Measurements from ENCODE around the gene ZIC1. TPM values are rescaled to one million over a fixed set of nuclear protein-coding genes. Genes with fewer than 3 reads are reported as not detected.

Gene ZIC1
- total and polyA plus RNA-seq, 2 donors (not counting 1 experiment from before 2014, with no cell fraction given): not detected

DNA sequence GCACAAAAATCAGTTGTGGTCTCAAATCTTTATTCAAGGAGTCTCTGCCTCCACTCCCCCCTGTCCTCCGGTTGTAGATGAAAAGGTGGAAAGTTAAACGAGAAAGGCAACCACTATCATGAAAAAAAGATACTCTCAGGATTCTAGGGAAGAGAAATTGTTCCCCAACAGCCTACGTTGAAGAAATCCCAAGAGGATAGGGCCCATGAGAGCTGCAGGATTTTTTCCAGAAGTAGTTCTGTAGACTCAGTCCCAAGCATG lies 14.3 kb downstream of the ZIC1 start:
- no peak for TF ChIP-seq CTCF (IDR thresholded peaks at IDR 0.05)
- TF ChIP-seq EZH2 (IDR thresholded peaks at IDR 0.05; ENCODE audit: borderline replicate concordance, insufficient read depth, low read depth, low read length, poor library complexity, severe bottlenecking): no peak
- H4K20me1 ChIP-seq (ENCODE audit: control insufficient read depth, insufficient read depth, low read length, poor library complexity, severe bottlenecking): no peaks in the 10 kb centered on the region
- Mint-ChIP-seq H3K27ac (no peak overlapping the region), H3K27me3 (peaks cover 56% of the 10 kb centered on the region), H3K4me1 (peaks cover 4% of the 10 kb centered on the region), H3K9me3 (ENCODE audit: insufficient read depth) (peaks cover 2% of the 10 kb centered on the region), H3K4me3 (no peak overlapping the region)
- H2AFZ ChIP-seq (ENCODE audit: insufficient read depth, low read depth, low read length, poor library complexity, severe bottlenecking): no peak overlapping the region
- DNase-seq: no peak
- no peaks in the 10 kb centered on the region for H3K79me2 ChIP-seq (ENCODE audit: control insufficient read depth, insufficient read depth, low read length)
- ChIA-PET POLR2A (no interaction called here), CTCF (no interaction called here)
- peaks cover 5 to 7% of the 10 kb centered on the region in 2 donors for H3K4me1 ChIP-seq (ENCODE audit: control insufficient read depth in 2 of 2, insufficient read depth in 2 of 2, low read length in 2 of 2)
- WGBS (ENCODE audit: insufficient coverage): 8% methylated on average over 1 of the region's 3 CpGs
- H3K4me3 ChIP-seq (ENCODE audit: control extremely low read depth in 1 of 5, extremely low read depth in 1 of 5, insufficient read depth in 1 of 5, low read depth in 2 of 5, low read length in 4 of 5): no peak overlapping the region
- H3K9me3 ChIP-seq (ENCODE audit: control extremely low read depth in 1 of 3, control insufficient read depth in 2 of 3, insufficient read depth in 1 of 3, low read length in 2 of 3): peaks cover 0 to 45% (median 0%) of the 10 kb centered on the region in 3 donors
- H3K36me3 ChIP-seq (replicated peaks in 1 of 2; ENCODE audit: control extremely low read depth in 1 of 2, control insufficient read depth in 1 of 2, extremely low read depth in 1 of 2, insufficient read depth in 2 of 2, low read length in 1 of 2): no peaks in the 10 kb centered on the region
- intact Hi-C loops (cut with micrococcal nuclease): no loop called here
- H3K27me3 ChIP-seq (replicated peaks in 1 of 4; ENCODE audit: control extremely low read depth in 1 of 4, control insufficient read depth in 3 of 4, insufficient read depth in 4 of 4, low read length in 3 of 4): peaks cover 0 to 65% (median 36%) of the 10 kb centered on the region in 4 experiments
- no peak overlapping the region for H3K4me2 ChIP-seq (replicated peaks; ENCODE audit: low read depth, low read length, poor library complexity, severe bottlenecking)
- H3K27ac ChIP-seq (ENCODE audit: low read length in 2 of 2): no peak overlapping the region
- H3K9ac ChIP-seq (ENCODE audit: low read length): no peak overlapping the region
- no peak for ATAC-seq (ENCODE audit: low read depth)

- Histone ChIP-seq H3K79me2 (ENCODE audit: control insufficient read depth, insufficient read depth, low read length) (no peaks in the 10 kb centered on the region), H3K9ac (ENCODE audit: low read length) (no peak overlapping the region), H3K36me3 (replicated peaks in 1 of 2; ENCODE audit: control extremely low read depth in 1 of 2, control insufficient read depth in 1 of 2, extremely low read depth in 1 of 2, insufficient read depth in 2 of 2, low read length in 1 of 2) (no peaks in the 10 kb centered on the region), H4K20me1 (ENCODE audit: control insufficient read depth, insufficient read depth, low read length, poor library complexity, severe bottlenecking) (no peaks in the 10 kb centered on the region), H3K4me2 (replicated peaks; ENCODE audit: low read depth, low read length, poor library complexity, severe bottlenecking) (no peak overlapping the region), H2AFZ (ENCODE audit: insufficient read depth, low read depth, low read length, poor library complexity, severe bottlenecking) (no peak overlapping the region), H3K4me1 (ENCODE audit: control insufficient read depth in 2 of 2, insufficient read depth in 2 of 2, low read length in 2 of 2) (peaks cover 3 to 7% of the 10 kb centered on the region in 2 donors), H3K9me3 (ENCODE audit: control extremely low read depth in 1 of 3, control insufficient read depth in 2 of 3, insufficient read depth in 1 of 3, low read length in 2 of 3) (peaks cover 0 to 43% (median 0%) of the 10 kb centered on the region in 3 donors), H3K27me3 (replicated peaks in 1 of 4; ENCODE audit: control extremely low read depth in 1 of 4, control insufficient read depth in 3 of 4, insufficient read depth in 4 of 4, low read length in 3 of 4) (peaks cover 0 to 59% (median 31%) of the 10 kb centered on the region in 4 experiments), H3K4me3 (ENCODE audit: control extremely low read depth in 1 of 5, extremely low read depth in 1 of 5, insufficient read depth in 1 of 5, low read depth in 2 of 5, low read length in 4 of 5) (no peak overlapping the region), H3K27ac (ENCODE audit: low read length in 2 of 2) (no peak overlapping the region)
- 9% methylated on average over 24 of the region's 33 CpGs for WGBS (ENCODE audit: insufficient coverage)
- ChIA-PET CTCF (no interaction called here), POLR2A (no interaction called here)
- Mint-ChIP-seq H3K4me3 (no peak overlapping the region), H3K27ac (no peak overlapping the region), H3K27me3 (peaks cover 51% of the 10 kb centered on the region), H3K4me1 (peaks cover 4% of the 10 kb centered on the region), H3K9me3 (ENCODE audit: insufficient read depth) (peaks cover 2% of the 10 kb centered on the region)
- no peak for DNase-seq
- no peak for TF ChIP-seq CTCF (IDR thresholded peaks at IDR 0.05)
- no peak for TF ChIP-seq EZH2 (IDR thresholded peaks at IDR 0.05; ENCODE audit: borderline replicate concordance, insufficient read depth, low read depth, low read length, poor library complexity, severe bottlenecking)
- no peak for ATAC-seq (ENCODE audit: low read depth)
- intact Hi-C loops (cut with micrococcal nuclease): no loop called here
Observed at GRCh38 chr3:147423798-147424580, 14.8 kb downstream of the ZIC1 start.

All from B cell (primary cell).